GM06990 (cell line): ENCODE results near the gene S100A14.

ENCODE experiments used
- DNase-seq: peaks from one replicate; pipeline ENCODE4 v3.0.0-alpha.2; 2011; ENCODE audit not compliant: insufficient read length; ENCODE audit errors: extremely low read depth
- H3K27me3 ChIP-seq: replicated peaks from 2 replicates; pipeline ENCODE4 v1.6.0; 2011; ENCODE audit warnings: low read length; ENCODE audit not compliant: control insufficient read depth, insufficient read depth
- H3K36me3 ChIP-seq: 2 replicates; pipeline ENCODE4 v1.5.1; 2011; ENCODE audit warnings: low read length; ENCODE audit not compliant: control insufficient read depth, insufficient read depth
- H3K4me3 ChIP-seq: replicated peaks from 2 replicates; pipeline ENCODE4 v1.5.1; 2011; ENCODE audit warnings: low read depth, mild to moderate bottlenecking, control low read depth, low read length
- CTCF ChIP-seq: IDR thresholded peaks from 2 replicates; pipeline ENCODE4 v1.5.1; 2011; ENCODE audit warnings: low read length, control low read depth, mild to moderate bottlenecking, inconsistent platforms; ENCODE audit not compliant: insufficient read depth, poor library complexity, severe bottlenecking

S100A14 gene

GRCh38 chr1:153606194-153606593 is 9.9 kb downstream of the S100A14 start:
- no peak for TF ChIP-seq CTCF
- DNase-seq: no peak
- no peak overlapping the region for H3K4me3 ChIP-seq
- no peaks in the 10 kb centered on the region for H3K36me3 ChIP-seq
- no peaks in the 10 kb centered on the region; the same call in 1 of the 2 replicates for H3K27me3 ChIP-seq

GRCh38 chr1:153602749-153603148 is 13.4 kb downstream of the S100A14 start:
- no peak for TF ChIP-seq CTCF
- Histone ChIP-seq H3K27me3 (no peaks in the 10 kb centered on the region), H3K36me3 (no peaks in the 10 kb centered on the region), H3K4me3 (no peak overlapping the region)
- no peak for DNase-seq

GRCh38 chr1:153599847-153600246 is 16.3 kb downstream of the S100A14 start:
- no peak for TF ChIP-seq CTCF
- no peaks in the 10 kb centered on the region for H3K36me3 ChIP-seq

DNA sequence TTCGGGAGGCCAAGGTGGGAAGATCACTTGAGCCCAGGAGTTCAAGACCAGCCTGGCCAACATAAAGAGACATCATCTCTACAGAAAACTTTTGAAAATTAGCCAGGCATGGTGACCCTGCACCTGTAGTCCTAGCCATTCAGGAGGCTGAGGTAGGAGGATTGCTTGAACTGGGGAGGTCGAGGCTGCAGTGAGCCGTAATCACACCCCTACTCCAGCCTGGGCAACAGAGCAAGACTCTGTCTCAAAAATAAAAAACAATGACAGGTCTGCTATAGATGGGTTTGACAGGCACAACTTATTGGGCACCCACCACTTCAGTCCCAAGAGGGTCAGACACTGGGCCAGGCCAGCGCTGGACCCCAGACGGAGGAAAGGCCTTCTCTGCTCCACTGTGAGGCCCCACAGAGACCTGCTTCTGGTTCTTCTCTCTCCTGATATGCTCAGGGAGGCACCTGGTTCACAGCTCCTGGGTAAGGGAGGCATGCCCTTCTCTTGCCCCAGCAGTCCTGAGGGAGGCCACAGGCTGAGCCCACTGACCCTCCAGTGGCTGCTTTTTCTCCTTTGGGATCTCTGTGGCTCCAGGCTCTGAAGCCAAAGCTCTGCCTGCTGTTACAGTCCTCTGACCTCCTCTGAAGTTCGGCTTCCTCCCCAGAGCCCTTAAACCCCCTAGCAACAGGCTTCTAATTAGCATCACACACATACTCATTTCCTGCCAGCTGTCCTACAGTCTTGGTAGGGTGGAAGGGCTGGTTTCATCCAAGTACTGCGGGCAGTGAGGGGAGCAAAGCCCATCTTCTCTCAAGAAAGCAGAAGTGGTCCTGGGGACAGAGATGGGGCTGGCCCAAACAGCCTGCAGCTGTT is 17.6 kb downstream of the S100A14 start:
- DNase-seq: peak; percentile 83
- Histone ChIP-seq H3K27me3 (no peaks in the 10 kb centered on the region), H3K36me3 (no peaks in the 10 kb centered on the region), H3K4me3 (no peak overlapping the region)
- no peak for TF ChIP-seq CTCF

More at GRCh38 chr1:153599847-153600246, 16.3 kb downstream of the S100A14 start:
- DNase-seq: no peak
- Histone ChIP-seq H3K4me3 (no peak overlapping the region), H3K27me3 (no peaks in the 10 kb centered on the region)

GRCh38 chr1:153597206-153597605 is 18.9 kb downstream of the S100A14 start:
- no peak for TF ChIP-seq CTCF
- no peak overlapping the region for H3K4me3 ChIP-seq
- DNase-seq: no peak
- no peaks in the 10 kb centered on the region for H3K36me3 ChIP-seq
- H3K27me3 ChIP-seq: no peaks in the 10 kb centered on the region
